HG03159 (cell line): Measurements from ENCODE around the gene C1RL.
"Not testable (repeated sequence)": the region's sequence is repeated elsewhere in the genome, so short reads cannot be mapped to it uniquely, and the experiment has no call there.

Experiments used
- ATAC-seq: cut with Tn5 transposase; IDR thresholded peaks from one replicate; pipeline ENCODE4 v1.9.1; 2021; ENCODE audit warnings: mild to moderate bottlenecking, moderate library complexity; ENCODE audit not compliant: unreplicated experiment

The C1RL gene

DNA sequence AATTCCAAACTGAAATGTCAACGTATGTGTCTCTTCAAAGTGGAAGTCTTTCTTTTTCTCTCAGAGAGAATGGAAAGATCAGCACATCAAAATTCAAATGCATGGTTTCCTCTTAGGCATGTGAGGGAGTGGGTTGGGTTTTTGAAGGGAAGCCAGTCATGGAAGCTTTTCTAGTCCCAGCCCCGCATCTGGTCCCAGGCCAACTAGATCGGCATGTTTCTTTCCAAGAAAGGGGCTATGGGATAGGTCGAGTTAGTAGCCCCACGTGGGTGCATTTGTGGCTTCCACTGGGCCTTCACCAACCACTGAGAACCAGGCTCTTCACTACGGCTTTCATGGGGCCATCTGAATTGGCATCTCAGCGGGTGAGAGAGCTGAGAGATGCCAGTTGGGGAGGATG lies 41.9 kb downstream of the C1RL start:
- no peak for ATAC-seq

DNA sequence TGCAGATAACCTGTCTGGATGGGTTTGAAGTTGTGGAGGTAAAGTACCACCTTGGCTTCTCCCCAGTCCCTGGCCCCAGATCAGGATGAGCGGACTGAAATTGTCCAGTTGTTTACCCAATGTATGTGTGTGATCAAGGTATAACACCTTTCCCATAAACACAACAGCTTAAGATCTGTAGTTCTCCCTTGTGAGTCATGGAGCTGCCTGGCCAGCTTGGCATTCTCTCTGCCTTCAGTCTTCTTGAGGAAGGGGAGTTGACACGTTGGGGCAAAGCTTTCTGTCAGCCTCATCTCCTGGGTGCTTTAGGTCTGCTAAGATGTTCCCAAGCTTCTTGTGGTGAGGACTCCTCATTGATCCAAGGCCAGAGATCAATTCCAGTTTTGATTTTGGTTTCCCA lies 42.4 kb downstream of the C1RL start:
- ATAC-seq = no peak

GRCh38 chr12:7065073-7065623 lies 43.9 kb downstream of the C1RL start:
- no peak for ATAC-seq

- ATAC-seq = no peak
These were observed 44.5 kb downstream of the C1RL start for GRCh38 chr12:7064516-7064915.

GRCh38 chr12:7061596-7061995 lies 47.4 kb downstream of the C1RL start:
- ATAC-seq = no peak

- no peak for ATAC-seq
These were observed 47.9 kb downstream of the C1RL start for GRCh38 chr12:7061138-7061537.

DNA sequence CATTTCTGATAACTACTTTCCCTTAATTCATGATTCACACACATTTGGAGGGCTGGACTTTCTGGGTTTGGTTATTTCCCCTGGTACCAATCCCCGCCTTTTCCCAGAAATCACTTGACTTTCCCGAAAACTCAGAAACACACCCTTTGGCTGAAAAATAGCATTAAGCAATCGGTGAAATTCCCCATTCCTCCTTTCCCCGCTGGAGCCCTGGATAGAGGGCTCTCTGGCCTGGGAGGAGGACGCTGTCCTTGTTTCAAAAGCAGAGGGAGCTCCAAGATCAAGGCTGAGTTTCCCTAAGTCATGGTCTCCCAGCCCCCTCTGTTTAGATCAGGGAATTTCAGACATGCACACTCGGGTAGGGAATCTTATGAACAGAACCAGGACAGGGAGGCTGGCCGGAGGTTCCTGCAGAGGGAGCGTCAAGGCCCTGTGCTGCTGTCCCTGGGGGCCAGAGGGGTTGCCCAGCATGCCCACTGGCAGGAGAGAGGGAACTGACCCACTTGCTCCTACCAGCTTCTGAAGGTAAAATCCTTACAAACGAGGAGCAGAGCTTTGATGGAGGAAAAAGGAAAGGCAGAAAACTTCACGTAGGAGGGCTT lies 48.6 kb downstream of the C1RL start, which contains the start of gene C1S:
Gene C1S, plus strand, starts transcription at position 366 of the 602 bp plus-strand sequence. CDS start 1,195 bp downstream, outside the sequence.
- ATAC-seq = no peak

DNA sequence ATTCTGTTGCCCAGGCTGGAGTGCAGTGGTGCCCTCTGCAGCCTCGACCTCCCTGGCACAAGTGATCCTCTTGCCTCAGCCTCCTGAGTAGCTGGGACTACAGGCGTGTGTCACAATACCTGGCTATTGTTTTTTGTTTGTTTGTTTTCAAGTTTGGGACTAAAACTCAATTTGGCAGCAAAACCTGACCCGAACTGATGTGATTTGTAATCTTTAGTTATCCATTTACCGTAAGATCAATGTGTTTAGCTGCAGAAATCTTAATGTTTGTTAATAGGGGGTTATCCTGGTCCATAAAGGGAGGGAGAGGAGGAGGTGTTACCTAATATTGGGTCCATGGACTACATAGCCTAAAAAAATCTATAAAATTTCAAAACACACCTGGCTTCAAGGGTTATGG lies 49.2 kb downstream of the C1RL start:
- ATAC-seq = no peak

- ATAC-seq = no peak
These were observed 50.1 kb downstream of the C1RL start for GRCh38 chr12:7058850-7059395.

GRCh38 chr12:7058163-7058845 lies 50.7 kb downstream of the C1RL start:
- ATAC-seq = no peak

DNA sequence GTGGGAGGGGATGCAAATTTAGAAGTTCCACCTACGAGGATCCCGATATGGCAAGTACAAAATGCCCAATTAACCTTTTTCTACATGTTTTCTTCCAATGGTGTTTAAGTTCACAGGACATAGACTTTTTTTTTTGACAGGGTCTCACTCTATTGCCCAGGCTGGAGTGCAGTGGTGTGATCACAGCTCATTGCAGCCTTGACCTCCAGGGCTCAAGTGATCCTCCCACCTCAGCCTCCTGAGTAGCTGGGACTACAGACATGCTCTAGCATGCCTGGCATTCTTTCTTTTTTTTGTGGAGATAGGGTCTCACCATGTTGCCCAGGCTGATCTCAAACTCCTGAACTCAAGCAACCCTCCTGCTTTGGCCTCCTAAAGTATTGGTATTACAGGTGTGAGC lies 53.3 kb downstream of the C1RL start:
- not testable (repeated sequence) for ATAC-seq

DNA sequence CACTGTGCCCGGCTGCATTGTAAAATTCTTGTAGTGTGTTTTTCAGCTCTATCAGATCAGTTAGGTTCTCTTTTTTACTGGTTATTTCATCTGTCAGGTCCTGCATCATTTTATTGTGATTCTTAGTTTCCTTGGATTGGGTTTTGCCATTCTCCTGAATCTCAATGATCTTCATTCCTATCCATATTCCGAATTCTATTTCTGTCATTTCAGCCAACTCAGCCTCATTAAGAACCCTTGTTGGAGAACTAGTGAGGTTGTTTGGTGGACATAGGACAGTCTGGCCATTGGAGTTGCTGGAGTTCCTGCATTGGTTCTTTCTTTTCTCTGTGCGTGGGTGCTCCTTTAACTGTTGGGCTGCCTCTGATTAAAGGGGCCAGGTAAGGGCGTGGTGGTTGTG lies 54.1 kb downstream of the C1RL start:
- no peak for ATAC-seq

DNA sequence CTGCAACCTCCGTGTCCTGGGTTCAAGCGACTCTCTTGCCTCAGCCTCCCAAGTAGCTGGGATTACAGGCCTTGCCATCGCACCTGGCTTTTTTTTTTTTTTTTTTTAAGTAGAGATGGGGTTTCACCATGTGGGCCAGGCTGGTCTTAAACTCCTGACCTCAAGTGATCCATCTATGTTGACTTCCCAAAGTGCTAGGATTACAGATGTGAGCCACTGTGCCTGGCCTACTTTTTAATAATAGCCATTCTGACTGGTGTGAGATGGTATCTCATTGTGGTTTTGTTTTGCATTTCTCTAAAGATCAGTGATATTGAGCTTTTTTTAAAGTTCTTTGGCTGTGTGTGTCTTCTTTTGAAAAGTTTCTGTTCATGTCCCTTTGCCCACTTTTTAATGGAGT lies 59.0 kb downstream of the C1RL start:
- ATAC-seq = not testable (repeated sequence)

- ATAC-seq = not testable (repeated sequence)
These were observed 59.5 kb downstream of the C1RL start for GRCh38 chr12:7049445-7049951.

DNA sequence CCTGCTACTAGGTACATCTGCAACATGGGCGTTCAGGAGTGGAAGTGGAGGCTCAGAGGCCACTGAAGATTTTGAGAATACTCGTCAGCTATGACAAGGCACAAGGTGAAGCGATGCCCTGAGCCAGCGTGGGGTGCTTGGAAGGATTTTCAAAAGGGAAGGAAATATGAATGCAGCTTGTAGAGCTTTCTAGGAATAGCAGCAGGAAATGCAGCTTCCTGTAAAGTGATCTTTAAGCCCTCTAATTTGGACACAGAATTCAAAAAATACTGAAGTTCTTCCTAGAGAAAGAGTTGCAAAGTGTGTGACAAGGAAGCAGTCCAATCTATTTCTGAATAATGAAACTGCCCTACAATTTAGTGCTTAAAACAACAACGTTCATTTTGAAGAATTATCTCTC lies 61.7 kb downstream of the C1RL start:
- no peak for ATAC-seq

GRCh38 chr12:7046383-7047105 lies 62.5 kb downstream of the C1RL start:
- no peak for ATAC-seq

- no peak for ATAC-seq
These were observed 63.1 kb downstream of the C1RL start for GRCh38 chr12:7045913-7046312.
